Ovary (tissue), 9 donors: ENCODE results near the gene PTPN21. TPM values are rescaled to one million over a fixed set of nuclear protein-coding genes. Genes with fewer than 3 reads are reported as not detected.

Experiments
- DNase-seq, 5 donors: peaks; one replicate each; pipeline ENCODE4 v3.0.0-alpha.2; 2019 to 2020
- H3K27ac ChIP-seq, 2 donors: fragments of 200-600 bp; one replicate each; pipeline versions ENCODE4 v1.5.1 to v1.8.0; 2019 to 2022
- H3K27me3 ChIP-seq: fragments of 200-600 bp; one replicate; pipeline ENCODE4 v1.8.0; 2022
- H3K36me3 ChIP-seq: fragments of 200-600 bp; sonication (generic); one replicate; pipeline ENCODE4 v1.5.1; 2019
- H3K4me1 ChIP-seq: one replicate; pipeline ENCODE4 v1.8.1; 2013; ENCODE audit warnings: mild to moderate bottlenecking, moderate library complexity; ENCODE audit not compliant: insufficient read depth
- H3K4me3 ChIP-seq: fragments of 200-600 bp; sonication (generic); one replicate; pipeline ENCODE4 v1.5.1; 2017
- H3K9me3 ChIP-seq, 2 donors: fragments of 200-600 bp in 1 of 2; sonication (generic) in 1 of 2; one replicate each; pipeline versions ENCODE4 v1.5.1 to v1.8.1; 2013 to 2019; ENCODE audit warnings: mild to moderate bottlenecking in 1 of 2, moderate library complexity in 1 of 2
- CTCF ChIP-seq, 3 donors: fragments of 450-650 bp in 2 of 3; fragments of 200-600 bp in 1 of 3; IDR thresholded peaks; one replicate each; pipeline versions ENCODE4 v1.5.1 to v1.8.0; 2016 to 2022; ENCODE audit warnings: antibody characterized with exemption in 3 of 3, mild to moderate bottlenecking in 1 of 3
- EP300 ChIP-seq: sonication (generic); formaldehyde crosslinking; IDR thresholded peaks from one replicate; pipeline ENCODE4 v1.6.1; 2017; ENCODE audit warnings: antibody characterized with exemption
- POLR2A ChIP-seq: fragments of 450-650 bp; IDR thresholded peaks from one replicate; pipeline ENCODE4 v1.6.1; 2017; ENCODE audit warnings: antibody characterized with exemption, mild to moderate bottlenecking, moderate library complexity
- WGBS, 3 donors: extraction: QIAGEN DNeasy Blood & Tissue Kit in 1 of 3; methylation state at CpG; one replicate each; pipeline versions ENCODE4 v1.1.5 to v1.1.7; 2013 to 2017; 5-methylcytosine and 5-hydroxymethylcytosine counted together
- intact Hi-C, 4 donors: fragments of 100-400 bp; cut with DNase I; formaldehyde crosslinking; loops; one replicate each; pipeline versions ENCODE4 v1.11.0 to v1.15.1; 2022 to 2023
- polyA plus RNA-seq, 2 donors: library from polyadenylated mRNA; stranded (reverse); fragments of 200-250 nt in 1 of 2; fragments of 350-450 nt in 1 of 2; fragmentation: Illumina TruSeq in 1 of 2; extraction: RNeasy Lipid Tissue Mini Kit (QIAGEN cat#74804) in 1 of 2; gene quantifications; one replicate each; pipeline ENCODE4 v1.2.3, GENCODE V29; 2013 to 2014
- total RNA-seq, 7 donors: library from RNA; depleted of rRNA in 2 of 7; stranded (reverse); fragments of >200 nt in 2 of 7; fragmentation: NEBNext Ultra II Directional in 3 of 7; extraction: Animal tissue kit (Norgen Biotek cat#: 25700) in 3 of 7; gene quantifications; one replicate each; pipeline versions ENCODE4 v1.1.0 to v1.2.4, GENCODE V29; 2016 to 2023
- donor health status: DM: no; HTN: no; CAD: no; lungs with moderate emphysema.
- donor health status: DM: no; HTN: no; CAD: no.
- donor health status: Bipolar disorder and iron deficiency.
- donor health status: DM: yes; HTN: yes; CAD: no.
- donor health status: DM: no; HTN: no; CAD: no.
- donor health status: DM: yes; HTN: yes; CAD: no.

PTPN21 gene
- total and polyA plus RNA-seq, 9 donors: 12.0 to 76.7 (median 26.3) TPM

- H3K4me1 ChIP-seq: no peaks in the 10 kb centered on the region
- H3K4me3 ChIP-seq: no peak overlapping the region
- DNase-seq: no peak
- WGBS, 3 donors: 90 to 96% (median 95%) methylated on average over 2 of the region's 2 CpGs
- TF ChIP-seq EP300: no peak
- TF ChIP-seq POLR2A: no peak
- no peak for TF ChIP-seq CTCF (IDR thresholded peaks at IDR 0.05)
- H3K9me3 ChIP-seq: no peaks in the 10 kb centered on the region
- intact Hi-C loops: no loop called here
- H3K36me3 ChIP-seq: no peaks in the 10 kb centered on the region
- H3K27me3 ChIP-seq: no peaks in the 10 kb centered on the region
- no peak overlapping the region for H3K27ac ChIP-seq
Measured at GRCh38 chr14:88430976-88431375, 123.8 kb downstream of the PTPN21 start.

- DNase-seq: no peak
- TF ChIP-seq POLR2A: no peak
- no peak for TF ChIP-seq CTCF (IDR thresholded peaks at IDR 0.05)
- Histone ChIP-seq H3K9me3 (no peaks in the 10 kb centered on the region), H3K4me3 (no peak overlapping the region), H3K27me3 (no peaks in the 10 kb centered on the region), H3K27ac (no peak overlapping the region), H3K36me3 (no peaks in the 10 kb centered on the region), H3K4me1 (no peaks in the 10 kb centered on the region)
- intact Hi-C loops: no loop called here
- WGBS, 3 donors: 79 to 86% (median 86%) methylated on average over 7 of the region's 7 CpGs
Measured at GRCh38 chr14:88426271-88426670, 128.5 kb downstream of the PTPN21 start.

- Histone ChIP-seq H3K9me3 (no peaks in the 10 kb centered on the region), H3K27me3 (no peaks in the 10 kb centered on the region), H3K27ac (no peak overlapping the region), H3K4me1 (no peaks in the 10 kb centered on the region), H3K36me3 (no peaks in the 10 kb centered on the region), H3K4me3 (no peak overlapping the region)
- intact Hi-C loops: no loop called here
- TF ChIP-seq EP300 (no peak), POLR2A (no peak), CTCF (IDR thresholded peaks at IDR 0.05) (no peak)
- DNase-seq: no peak
Measured at GRCh38 chr14:88424573-88424972, 130.2 kb downstream of the PTPN21 start.

GRCh38 chr14:88422919-88423650, 131.7 kb downstream of the PTPN21 start:
- 81 to 88% (median 82%) methylated on average over 3 of the region's 3 CpGs for WGBS, 3 donors
- TF ChIP-seq EP300 (no peak), CTCF (IDR thresholded peaks at IDR 0.05) (no peak), POLR2A (no peak)
- H3K4me1 ChIP-seq: no peaks in the 10 kb centered on the region

More at GRCh38 chr14:88422919-88423650, 131.7 kb downstream of the PTPN21 start:
- intact Hi-C loops: no loop called here
- H3K4me3 ChIP-seq: no peak overlapping the region
- no peak for DNase-seq
- H3K36me3 ChIP-seq: no peaks in the 10 kb centered on the region
- H3K27me3 ChIP-seq: no peaks in the 10 kb centered on the region
- peaks cover 0 to 3% of the 10 kb centered on the region in 2 donors for H3K9me3 ChIP-seq
- H3K27ac ChIP-seq: no peak overlapping the region
